OCI-LY1 (cell line): ENCODE measurements around the gene XKR7.

Experiments
- H2AFZ ChIP-seq: fragments of 200-600 bp; sonication (generic), shearing (Covaris generic); 2 replicates; pipeline ENCODE4 v1.6.0; 2014; ENCODE audit warnings: antibody characterized with exemption, mild to moderate bottlenecking, low read length
- H3F3A ChIP-seq: fragments of 200-600 bp; sonication (generic), shearing (Covaris generic); 2 replicates; pipeline ENCODE4 v1.6.0; 2014; ENCODE audit warnings: mild to moderate bottlenecking, antibody characterized with exemption, low read length, moderate library complexity; ENCODE audit not compliant: insufficient read depth
- H3K27ac ChIP-seq: fragments of 200-600 bp; sonication (generic); 2 replicates; pipeline ENCODE4 v1.5.1; 2014; ENCODE audit warnings: low read length, mixed run types, mild to moderate bottlenecking, low read depth; ENCODE audit not compliant: poor library complexity, severe bottlenecking
- H3K27me3 ChIP-seq: fragments of 200-600 bp; sonication (generic); 2 replicates; pipeline ENCODE4 v1.6.0; 2014; ENCODE audit warnings: antibody characterized with exemption, mild to moderate bottlenecking, low read length, moderate library complexity; ENCODE audit not compliant: insufficient read depth
- H3K36me3 ChIP-seq: fragments of 200-600 bp; sonication (generic); 2 replicates; pipeline ENCODE4 v1.6.1; 2014; ENCODE audit warnings: mild to moderate bottlenecking, antibody characterized with exemption, low read length, moderate library complexity, mixed read lengths; ENCODE audit not compliant: insufficient read depth
- H3K4me1 ChIP-seq: fragments of 200-600 bp; sonication (generic); 2 replicates; pipeline ENCODE4 v1.5.1; 2014; ENCODE audit warnings: mild to moderate bottlenecking, low read length, moderate library complexity; ENCODE audit not compliant: insufficient read depth, severe bottlenecking
- H3K4me2 ChIP-seq: fragments of 200-600 bp; sonication (generic), shearing (Covaris generic); 2 replicates; pipeline ENCODE4 v1.6.1; 2014; ENCODE audit warnings: low read length
- H3K4me3 ChIP-seq: fragments of 200-600 bp; sonication (generic); 2 replicates; pipeline ENCODE4 v1.5.1; 2014; ENCODE audit warnings: low read length, low read depth, mild to moderate bottlenecking, mixed read lengths; ENCODE audit not compliant: poor library complexity, severe bottlenecking
- H3K79me2 ChIP-seq: fragments of 200-600 bp; shearing (Covaris generic); 2 replicates; pipeline ENCODE4 v1.6.1; 2016; ENCODE audit warnings: mixed run types, low read length, mixed read lengths; ENCODE audit not compliant: insufficient read depth
- H3K9ac ChIP-seq: fragments of 200-600 bp; sonication (generic), shearing (Covaris generic); 2 replicates; pipeline ENCODE4 v1.6.1; 2014; ENCODE audit warnings: mild to moderate bottlenecking, low read length, mixed read lengths
- H3K9me2 ChIP-seq: fragments of 200-600 bp; sonication (generic), shearing (Covaris generic); 2 replicates; pipeline ENCODE4 v1.6.1; 2014; ENCODE audit warnings: low read depth, mild to moderate bottlenecking, low read length, mixed read lengths
- H3K9me3 ChIP-seq: fragments of 200-600 bp; shearing (Covaris generic); 2 replicates; pipeline ENCODE4 v1.6.1; 2014; ENCODE audit warnings: low read length, mixed read lengths
- H4K20me1 ChIP-seq: fragments of 200-600 bp; sonication (generic), shearing (Covaris generic); 2 replicates; pipeline ENCODE4 v1.6.0; 2016; ENCODE audit warnings: mild to moderate bottlenecking, low read length; ENCODE audit not compliant: insufficient read depth
- CTCF ChIP-seq: fragments of 200-600 bp; sonication (generic), shearing (Covaris generic); IDR thresholded peaks from 2 replicates; pipeline ENCODE4 v1.5.1; 2017; ENCODE audit warnings: mild to moderate bottlenecking, antibody characterized with exemption, low read length, moderate library complexity, mixed read lengths
- EZH2 ChIP-seq: fragments of 200-600 bp; sonication (generic), shearing (Covaris generic); IDR thresholded peaks from 2 replicates; pipeline ENCODE4 v1.8.0; 2017; ENCODE audit warnings: borderline replicate concordance, mixed run types, mild to moderate bottlenecking, antibody characterized with exemption, low read length, moderate library complexity, mixed read lengths

The XKR7 gene

DNA sequence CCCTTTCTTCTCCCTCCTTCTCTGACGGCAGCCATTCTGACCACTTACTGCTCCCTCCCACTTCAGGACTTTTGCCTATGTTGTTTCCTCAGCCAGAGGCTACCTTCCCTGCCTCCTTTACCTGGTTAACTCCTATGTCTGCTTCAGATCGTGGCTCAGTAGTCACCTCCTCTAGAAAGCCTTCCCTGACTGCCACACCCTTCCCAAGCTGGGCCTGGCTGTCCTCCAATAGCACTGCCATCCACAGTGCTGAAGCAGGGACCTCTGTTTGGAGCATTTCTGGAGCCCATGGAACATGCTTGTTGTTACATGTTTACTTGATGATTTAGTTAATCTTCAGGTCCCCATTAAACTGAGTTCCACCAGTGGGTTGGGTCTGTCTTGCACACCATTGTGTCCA, 13.8 kb downstream of the XKR7 start:
- H3K9ac ChIP-seq: no peak overlapping the region
- H3K4me3 ChIP-seq: no peak overlapping the region
- H3K9me3 ChIP-seq: no peaks in the 10 kb centered on the region
- TF ChIP-seq CTCF (no peak), EZH2 (no peak)
- H3K27ac ChIP-seq: no peak overlapping the region
- H3K79me2 ChIP-seq: no peaks in the 10 kb centered on the region
- H3K27me3 ChIP-seq: no peaks in the 10 kb centered on the region
- no peak overlapping the region for H2AFZ ChIP-seq
- no peaks in the 10 kb centered on the region for H3K36me3 ChIP-seq
- no peaks in the 10 kb centered on the region for H4K20me1 ChIP-seq
- no peaks in the 10 kb centered on the region for H3K9me2 ChIP-seq
- no peaks in the 10 kb centered on the region for H3F3A ChIP-seq
- no peaks in the 10 kb centered on the region for H3K4me1 ChIP-seq
- no peak overlapping the region for H3K4me2 ChIP-seq

DNA sequence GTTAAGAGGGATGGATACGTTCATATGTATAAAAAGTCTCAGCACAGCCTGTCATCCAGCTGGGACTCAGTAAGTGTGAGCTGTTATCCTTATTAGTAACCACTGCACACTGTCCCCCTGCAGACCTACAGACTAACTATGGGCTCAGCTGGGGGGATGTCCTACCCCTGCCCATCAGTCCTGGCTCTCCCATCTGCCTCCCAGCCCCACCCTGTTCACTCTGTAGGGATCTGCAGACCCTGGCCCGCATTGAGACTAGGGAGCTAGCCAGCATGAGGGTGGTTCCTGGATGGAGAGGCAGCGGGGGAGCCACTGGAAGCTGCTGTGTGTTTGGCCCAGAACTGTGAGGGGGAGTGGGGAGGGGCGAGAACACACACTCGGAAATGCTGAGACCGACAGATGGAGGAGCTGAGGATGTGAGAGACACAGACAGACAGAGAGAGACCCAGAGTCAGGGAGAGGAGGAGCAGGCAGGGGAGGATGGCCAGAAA, 17.1 kb downstream of the XKR7 start:
- Histone ChIP-seq H3K27me3 (no peaks in the 10 kb centered on the region), H3K4me1 (no peaks in the 10 kb centered on the region), H3K27ac (no peak overlapping the region), H2AFZ (no peak overlapping the region), H3K9ac (no peak overlapping the region), H3K9me3 (no peaks in the 10 kb centered on the region), H4K20me1 (no peaks in the 10 kb centered on the region), H3K4me2 (no peak overlapping the region), H3K4me3 (no peak overlapping the region), H3K79me2 (no peaks in the 10 kb centered on the region), H3K36me3 (no peaks in the 10 kb centered on the region), H3F3A (no peaks in the 10 kb centered on the region), H3K9me2 (no peaks in the 10 kb centered on the region)
- TF ChIP-seq CTCF (no peak), EZH2 (no peak)

DNA sequence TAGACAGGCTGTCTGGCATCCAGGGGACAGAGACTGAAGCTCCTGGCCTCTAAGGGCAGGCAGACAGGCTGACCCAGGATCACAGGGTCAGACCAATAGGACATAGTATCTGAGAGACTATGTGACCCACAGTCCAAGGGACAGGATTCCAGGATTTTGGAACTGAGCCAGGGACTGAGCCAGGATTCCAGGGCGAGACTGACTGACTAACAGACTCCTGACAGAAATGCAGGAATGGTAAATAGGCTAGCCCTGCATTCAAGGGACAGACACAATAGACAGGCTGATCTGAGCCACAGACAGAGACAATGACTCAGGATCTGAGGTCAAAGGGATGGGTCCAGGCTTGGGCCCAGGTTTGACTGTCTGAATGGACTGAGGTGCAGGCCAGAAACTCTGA, 19.8 kb downstream of the XKR7 start:
- Histone ChIP-seq H3K9me2 (no peaks in the 10 kb centered on the region), H4K20me1 (no peaks in the 10 kb centered on the region), H3K27ac (no peak overlapping the region), H3K4me1 (no peaks in the 10 kb centered on the region), H3K27me3 (no peaks in the 10 kb centered on the region), H2AFZ (no peak overlapping the region), H3K36me3 (no peaks in the 10 kb centered on the region), H3K79me2 (no peaks in the 10 kb centered on the region), H3K9me3 (no peaks in the 10 kb centered on the region), H3F3A (no peaks in the 10 kb centered on the region), H3K4me2 (no peak overlapping the region), H3K9ac (no peak overlapping the region), H3K4me3 (no peak overlapping the region)
- no peak for TF ChIP-seq CTCF
- TF ChIP-seq EZH2: no peak
